ENCODE measurements around the gene ZIC2.

Gene ZIC2

DNA sequence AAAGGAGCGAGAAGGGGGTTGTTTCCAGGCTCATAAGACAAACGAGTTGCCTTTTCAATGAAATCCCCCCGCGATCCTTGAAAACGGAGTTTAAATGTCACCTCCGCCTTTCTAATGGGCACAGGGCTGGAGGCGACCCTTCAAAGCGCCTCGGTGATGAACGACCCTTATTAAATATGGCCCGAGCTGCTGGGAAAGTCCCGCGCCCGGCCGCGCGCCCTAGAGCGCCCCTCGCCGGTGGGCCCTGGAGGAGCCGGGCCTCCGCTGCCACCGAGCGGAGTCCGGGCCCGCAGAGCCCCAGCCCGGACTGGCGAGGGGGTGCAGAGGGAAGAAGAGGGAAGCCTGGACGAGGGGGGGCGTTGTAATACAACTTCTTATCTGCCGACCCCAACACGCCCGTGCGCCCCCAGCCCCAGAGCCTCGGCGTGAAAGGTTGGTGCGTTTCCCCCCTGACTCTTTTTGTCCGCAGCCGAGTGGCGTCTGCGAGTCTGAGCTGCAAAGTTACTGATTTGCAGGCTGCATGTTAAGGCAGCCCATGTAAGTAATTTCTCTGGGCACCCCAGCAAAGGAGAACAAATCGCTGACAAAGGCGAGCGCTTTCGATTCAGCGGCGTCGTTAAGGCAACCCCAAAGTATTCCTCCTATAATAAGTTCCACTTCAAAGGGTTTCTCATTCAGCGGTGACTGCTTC is 21.9 kb upstream of the ZIC2 start:
- DNase-seq (ENCODE audit: low spot score): peak; percentile 86

DNA sequence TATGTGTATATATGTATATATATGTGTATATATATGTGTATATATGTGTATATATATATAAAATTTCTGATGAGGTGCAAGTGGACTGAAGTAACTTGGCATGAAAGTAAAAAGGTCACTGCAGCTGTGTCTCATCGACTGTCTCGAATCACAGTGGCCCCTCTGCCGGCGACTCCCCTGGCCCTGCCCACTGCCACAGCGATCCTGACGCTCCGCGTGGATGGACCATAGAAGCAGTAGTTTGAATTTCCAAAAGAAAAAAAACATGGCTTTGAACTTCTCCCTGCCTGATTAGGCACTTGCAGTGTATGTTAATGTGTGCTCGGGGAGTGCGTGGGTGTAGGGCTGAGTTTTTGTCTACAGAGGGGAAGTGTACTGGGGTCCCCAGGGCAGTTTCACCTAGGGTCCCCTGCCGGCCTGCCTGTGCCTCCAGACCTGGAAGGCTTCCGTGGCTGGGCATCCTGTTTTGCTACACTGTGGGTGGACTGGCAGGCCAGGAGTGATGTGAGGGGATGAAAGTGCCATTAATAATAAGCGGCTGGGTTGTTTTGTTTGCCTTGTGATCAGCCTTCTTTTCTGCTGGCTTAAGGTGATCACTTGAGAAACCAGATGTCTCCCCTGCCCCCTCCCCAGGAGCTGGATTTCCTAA is 20.8 kb upstream of the ZIC2 start:
- peak; percentile 63 for DNase-seq (ENCODE audit: low spot score)

- DNase-seq (ENCODE audit: low spot score): no peak
These were observed 19.9 kb upstream of the ZIC2 start for GRCh38 chr13:99961636-99962035.

DNA sequence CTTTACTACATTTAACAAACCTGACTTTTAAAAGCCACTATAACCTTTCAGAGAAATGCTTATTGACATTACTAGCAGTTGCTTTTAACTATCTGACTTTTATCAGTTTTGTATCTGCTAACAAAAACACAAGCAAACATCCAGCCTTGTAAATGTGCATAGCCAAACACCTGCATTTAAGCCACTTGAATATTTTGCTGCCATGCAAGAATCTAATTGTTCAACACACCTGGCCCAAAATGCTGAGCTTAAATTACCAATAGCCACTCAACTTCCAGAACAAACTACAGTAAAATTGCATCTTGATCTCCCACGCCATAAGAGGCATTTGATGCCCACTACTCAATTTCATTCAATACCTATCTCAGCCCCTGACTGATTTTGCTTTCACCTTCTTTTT is 19.3 kb upstream of the ZIC2 start:
- DNase-seq (ENCODE audit: low spot score): no peak

DNA sequence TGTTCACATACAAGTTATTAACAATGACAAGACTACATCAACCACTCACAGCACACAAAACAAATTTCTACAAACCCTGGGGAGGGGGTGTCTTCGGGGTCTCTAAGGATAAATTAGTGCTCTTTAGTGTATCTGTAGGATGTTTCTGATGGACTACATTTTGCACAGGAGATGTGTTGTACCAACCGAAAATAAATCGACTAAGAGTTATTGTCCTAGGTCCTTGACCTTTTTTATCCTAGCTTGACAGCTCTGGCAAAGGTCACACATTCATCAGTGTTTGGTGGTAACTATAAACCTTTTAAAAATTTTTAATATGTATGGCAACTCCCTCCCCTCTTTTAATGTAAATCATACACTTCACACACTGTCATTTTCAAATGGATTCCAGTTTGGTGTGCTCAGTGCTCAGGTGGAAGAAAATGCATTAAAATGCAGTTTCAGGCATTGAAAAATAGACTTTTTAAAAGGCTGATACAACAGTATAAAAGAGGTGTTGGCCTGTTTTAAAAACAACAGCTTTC is 17.7 kb upstream of the ZIC2 start:
- no peak for DNase-seq (ENCODE audit: low spot score)

DNA sequence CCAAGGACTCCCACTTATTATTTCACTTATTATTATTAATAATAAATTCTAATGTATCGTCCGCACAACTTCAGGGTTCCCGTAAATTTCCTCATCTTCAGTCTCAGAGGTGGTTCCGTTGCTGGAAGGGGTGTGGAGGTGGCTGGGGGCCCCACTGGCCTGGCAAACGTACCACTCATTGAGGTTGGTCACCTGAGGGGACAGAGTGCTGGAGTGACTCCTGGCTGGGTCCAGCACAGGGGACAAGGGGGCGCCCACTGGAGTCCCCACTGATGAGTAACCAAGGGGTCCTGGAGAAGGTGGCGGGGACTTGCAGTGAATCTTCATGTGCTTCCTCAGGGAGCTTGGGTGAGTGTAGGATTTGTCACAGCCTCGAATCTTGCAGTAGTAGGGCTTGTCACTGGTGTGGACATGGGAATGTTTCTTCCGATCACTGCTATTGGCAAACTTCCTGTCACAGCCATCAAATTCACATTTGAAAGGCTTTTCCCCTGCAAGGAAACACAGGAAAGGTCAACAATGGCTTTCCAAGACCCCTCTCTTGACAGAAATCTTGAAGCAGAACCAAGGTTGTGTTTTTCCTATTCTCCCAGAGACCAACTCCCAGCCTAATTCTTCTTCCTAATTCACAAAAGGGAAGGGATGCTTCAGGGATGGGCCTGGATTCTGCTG is 16.1 kb upstream of the ZIC2 start:
- DNase-seq (ENCODE audit: low spot score): no peak

DNA sequence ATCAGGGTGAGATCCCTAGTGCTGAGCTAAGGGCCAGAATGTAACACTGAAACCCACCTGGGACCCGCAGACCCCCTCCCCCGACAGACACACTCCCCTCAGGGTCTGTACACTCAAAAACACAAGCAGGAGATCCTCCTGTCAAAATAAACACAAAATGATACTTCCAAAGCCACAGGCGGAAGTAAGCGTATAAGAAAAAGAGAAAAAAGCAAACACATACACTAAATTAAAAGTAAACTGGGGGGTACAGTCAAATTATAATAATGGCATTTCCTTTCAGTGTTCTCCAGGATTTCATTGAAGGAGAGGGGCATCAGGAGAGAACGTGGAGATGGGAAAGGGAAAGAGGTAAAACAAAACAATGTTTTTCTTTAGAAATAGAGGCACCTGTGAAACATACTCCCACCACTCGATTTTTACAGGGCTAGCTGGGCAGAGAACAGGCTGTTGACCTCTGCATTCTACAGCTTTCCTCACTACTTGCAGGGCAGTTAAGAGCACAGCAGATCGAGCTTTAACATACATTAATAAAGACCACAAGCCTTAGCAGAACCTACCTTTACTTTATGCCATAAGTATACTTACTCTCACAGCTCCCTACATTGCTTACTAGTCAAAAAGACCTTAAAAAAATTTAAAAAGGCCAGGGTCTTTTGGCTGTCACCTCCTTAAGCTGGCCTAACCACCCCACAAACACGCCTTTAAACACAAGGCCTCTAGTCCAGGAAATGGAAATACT is 15.3 kb upstream of the ZIC2 start:
- no peak for DNase-seq (ENCODE audit: low spot score)

GRCh38 chr13:99967498-99967868 is 14.1 kb upstream of the ZIC2 start:
- no peak for DNase-seq (ENCODE audit: low spot score)

- peak; percentile 69 for DNase-seq (ENCODE audit: low spot score)
These were observed 13.6 kb upstream of the ZIC2 start for GRCh38 chr13:99967869-99968520.

DNA sequence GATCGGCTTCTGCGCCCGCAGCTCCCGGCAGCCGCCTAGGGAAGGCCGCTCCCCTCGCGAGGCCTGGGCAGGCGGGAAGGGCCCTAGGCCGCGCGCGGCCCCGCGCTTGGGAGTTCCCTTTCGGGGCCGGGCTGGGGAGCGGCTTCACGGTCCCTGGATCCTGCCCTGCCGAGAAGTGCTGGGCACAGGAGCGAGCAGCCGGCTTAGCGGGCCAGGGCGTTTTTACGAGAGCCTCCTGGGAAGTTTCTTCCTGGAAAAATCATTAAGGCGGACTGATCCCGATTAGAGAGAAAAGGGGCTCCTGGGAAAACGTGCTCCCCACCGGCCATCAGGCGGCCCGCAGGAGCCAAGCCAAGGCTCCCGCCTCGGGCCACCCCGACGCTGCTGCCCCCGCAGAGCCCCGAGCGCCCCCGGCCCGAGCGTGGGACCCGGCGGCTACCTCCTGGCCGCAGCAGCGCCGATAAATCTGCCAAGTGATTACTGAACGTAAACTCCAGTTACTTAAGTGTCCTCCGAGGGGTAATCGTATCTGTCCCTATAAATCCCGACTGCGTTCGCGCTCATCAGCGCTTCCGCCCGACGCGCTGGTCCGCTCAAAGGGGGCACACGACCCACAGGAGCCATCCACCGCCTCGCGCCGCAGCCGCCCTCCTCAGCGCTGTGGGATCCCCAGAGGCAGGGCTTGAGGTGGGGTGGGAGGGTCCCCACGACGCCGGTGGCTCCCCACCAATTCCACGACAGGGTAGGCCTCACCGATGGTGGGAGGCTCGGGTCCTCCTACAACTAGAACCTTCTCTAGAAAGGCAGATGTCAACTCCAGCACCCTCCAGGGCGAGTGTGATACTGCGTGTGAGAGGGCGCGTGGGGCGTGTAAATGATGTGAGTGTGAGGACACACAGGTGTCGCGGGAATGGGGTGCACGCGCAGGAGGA is 12.8 kb upstream of the ZIC2 start:
- peak; percentile 64 for DNase-seq (ENCODE audit: low spot score)

GRCh38 chr13:99969453-99969918 is 12.1 kb upstream of the ZIC2 start:
- peak; percentile 57 for DNase-seq (ENCODE audit: low spot score)

GRCh38 chr13:99969919-99970650 is 11.5 kb upstream of the ZIC2 start:
- peak; percentile 89 for DNase-seq (ENCODE audit: low spot score)

DNA sequence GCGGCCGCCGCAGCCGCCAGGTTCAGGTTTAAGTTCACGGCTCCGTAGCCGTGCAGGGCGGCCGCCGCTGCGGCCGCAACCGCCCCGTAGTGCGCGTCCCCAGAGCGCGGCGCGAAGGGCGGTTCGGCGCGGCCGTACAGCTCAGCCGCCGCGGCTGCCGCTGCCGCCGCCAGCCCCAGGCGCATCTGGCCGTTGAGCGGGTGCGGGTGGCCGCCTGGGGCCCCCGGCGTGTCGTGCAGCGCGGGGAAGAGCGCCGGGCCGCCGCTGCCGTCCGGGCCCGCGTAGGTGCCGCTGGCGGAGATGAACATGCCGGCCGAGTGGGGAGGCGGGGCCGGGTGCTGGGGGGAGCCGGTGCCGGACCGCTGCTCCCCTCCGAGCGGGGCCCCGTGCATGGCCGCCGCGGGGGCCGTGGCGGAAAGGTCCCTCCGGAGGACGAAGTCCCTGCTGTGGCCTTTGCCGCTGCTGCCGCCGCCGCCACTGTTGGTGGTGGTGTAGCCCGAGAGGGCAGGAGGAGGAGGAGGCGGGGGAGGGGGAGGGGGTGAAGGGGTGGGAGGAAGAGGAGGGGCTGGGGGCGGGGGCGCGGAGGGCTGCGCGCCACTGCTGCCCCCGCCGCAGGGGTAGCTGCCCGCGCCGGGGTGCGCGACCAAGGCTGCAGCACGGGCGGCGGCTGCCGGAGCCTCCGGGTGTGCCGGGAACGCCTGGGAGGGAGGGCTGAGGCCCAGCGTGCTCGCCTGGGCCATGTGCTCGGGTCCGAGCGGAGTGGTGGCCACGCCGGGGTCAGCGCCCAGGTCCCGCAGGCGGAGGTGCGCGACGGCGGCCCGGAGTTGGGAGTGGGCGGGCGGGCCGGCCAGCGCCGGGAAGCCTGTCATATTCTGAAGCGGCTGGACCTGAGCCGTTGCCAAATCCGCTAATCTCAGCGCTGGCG is 10.7 kb upstream of the ZIC2 start:
- peak; percentile 88 for DNase-seq (ENCODE audit: low spot score)

- DNase-seq (ENCODE audit: low spot score): peak; percentile 95
These were observed 9.9 kb upstream of the ZIC2 start, which contains the start of gene ZIC5 for GRCh38 chr13:99971576-99972189. Gene ZIC5, minus strand, starts transcription at chr13:99971767. Its CDS starts 164 bp downstream, at chr13:99971603.

DNA sequence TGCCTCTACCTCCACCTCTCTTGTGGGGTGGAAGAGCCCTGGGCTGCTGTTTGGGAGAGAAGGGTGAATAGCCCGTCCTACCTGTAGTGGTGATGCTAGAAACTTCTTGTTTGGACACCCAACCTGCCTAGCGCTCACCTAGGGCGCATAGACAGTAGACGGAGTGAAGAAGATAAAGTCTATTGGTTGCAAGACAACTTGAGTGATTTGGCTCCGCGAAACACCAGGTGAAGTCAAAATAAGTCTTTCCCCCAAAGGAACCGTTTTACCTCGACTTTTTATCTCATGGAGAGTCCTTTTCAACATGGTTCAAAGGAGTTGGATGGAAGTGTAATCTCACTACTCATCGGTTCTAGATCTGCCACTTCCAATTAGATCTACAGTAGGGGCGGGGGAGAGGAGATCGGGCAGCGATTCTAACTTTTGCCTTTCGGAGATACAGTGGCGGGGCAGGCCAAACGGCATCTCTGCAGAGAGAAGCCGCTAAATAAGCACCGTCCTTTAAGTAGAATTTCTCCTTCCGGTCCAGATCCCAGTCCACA is 9.3 kb upstream of the ZIC2 start:
- peak; percentile 58 for DNase-seq (ENCODE audit: low spot score)

- no peak for DNase-seq (ENCODE audit: low spot score)
These were observed 8.3 kb upstream of the ZIC2 start for GRCh38 chr13:99973163-99973807.

- DNase-seq (ENCODE audit: low spot score): no peak
These were observed 7.8 kb upstream of the ZIC2 start for GRCh38 chr13:99973808-99974185.

Measured in ecto neural progenitor cell (in vitro differentiated cells).